Kidney (tissue), 14 donors: ENCODE measurements around the gene ATP10B. TPM values are rescaled to one million over a fixed set of nuclear protein-coding genes. Genes with fewer than 3 reads are reported as not detected.

Experiments used
- DNase-seq, 5 donors: peaks; one replicate each; pipeline ENCODE4 v3.0.0-alpha.2; 2013 to 2020
- FAIRE-seq: peaks from 2 replicates; lab custom pipeline; 2012; peaks lifted over from hg19 to GRCh38; lab: Jason Lieb, UNC
- H3K27ac ChIP-seq, 2 donors: one replicate each; pipeline ENCODE4 v1.7.0; 2013; ENCODE audit warnings: low read depth in 2 of 2, low read length in 2 of 2, inconsistent platforms in 1 of 2
- H3K27me3 ChIP-seq: one replicate; pipeline ENCODE4 v1.7.1; 2013; ENCODE audit warnings: low read length, inconsistent platforms; ENCODE audit not compliant: control insufficient read depth, insufficient read depth
- H3K36me3 ChIP-seq, 3 donors: one replicate each; pipeline versions ENCODE4 v1.7.0 to v1.7.1; 2013; ENCODE audit warnings: low read length in 3 of 3, control low read depth in 1 of 3, inconsistent platforms in 1 of 3; ENCODE audit not compliant: insufficient read depth in 3 of 3, control insufficient read depth in 2 of 3
- H3K4me1 ChIP-seq, 3 donors: one replicate each; pipeline versions ENCODE4 v1.7.0 to v1.7.1; 2013; ENCODE audit warnings: low read length in 3 of 3, inconsistent platforms in 1 of 3, low read depth in 1 of 3; ENCODE audit not compliant: control insufficient read depth in 2 of 3, insufficient read depth in 2 of 3
- H3K4me3 ChIP-seq, 3 donors: one replicate each; pipeline versions ENCODE4 v1.7.0 to v1.8.1; 2013; ENCODE audit warnings: low read length in 3 of 3, control low read depth in 1 of 3, inconsistent platforms in 1 of 3
- H3K9ac ChIP-seq, 3 donors: one replicate each; pipeline versions ENCODE4 v1.7.0 to v1.7.1; 2013; ENCODE audit warnings: low read length in 3 of 3, control low read depth in 1 of 3, inconsistent platforms in 1 of 3
- H3K9me3 ChIP-seq, 3 donors: one replicate each; pipeline versions ENCODE4 v1.7.0 to v1.7.1; 2013; ENCODE audit warnings: low read length in 3 of 3, control low read depth in 1 of 3, inconsistent platforms in 1 of 3; ENCODE audit not compliant: control insufficient read depth in 2 of 3, insufficient read depth in 1 of 3
- intact Hi-C: fragments of 100-400 bp; cut with DNase I; formaldehyde crosslinking; loops from one replicate; pipeline ENCODE4 v1.11.1; 2022
- polyA plus RNA-seq: library from polyadenylated mRNA; stranded (reverse); fragments of 350-450 nt; fragmentation: Illumina TruSeq; extraction: RNeasy Lipid Tissue Mini Kit (QIAGEN cat#74804); gene quantifications from one replicate; pipeline ENCODE4 v1.2.3, GENCODE V29; 2014; ENCODE audit warnings: low read depth, low replicate concordance; ENCODE audit not compliant: insufficient read depth
- total RNA-seq: library from RNA; stranded (reverse); fragmentation: NEBNext Ultra II Directional; extraction: Animal tissue kit (Norgen Biotek cat#: 25700); gene quantifications from one replicate; pipeline ENCODE4 v1.2.1, GENCODE V29; 2021
- TF ChIP-seq, protein P1 (sequence below): IDR thresholded peaks from 3 replicates; pipeline ENCODE4 v1.5.1; 2012; ENCODE audit warnings: mild to moderate bottlenecking, moderate library complexity, borderline replicate concordance; ENCODE audit not compliant: insufficient read depth; ENCODE audit errors: extremely low read depth
- donor health status: control.
- donor health status: control.
- donor health status: control.
- donor health status: control.
- donor health status: control.
- donor health status: DM: yes; HTN: yes; CAD: no.
- donor health status: Normal renal cell carcinoma (clear cell type).

The ATP10B gene
- total and polyA plus RNA-seq, 2 donors from 2014 or later: 1.4 TPM; not detected in 1

DNA sequence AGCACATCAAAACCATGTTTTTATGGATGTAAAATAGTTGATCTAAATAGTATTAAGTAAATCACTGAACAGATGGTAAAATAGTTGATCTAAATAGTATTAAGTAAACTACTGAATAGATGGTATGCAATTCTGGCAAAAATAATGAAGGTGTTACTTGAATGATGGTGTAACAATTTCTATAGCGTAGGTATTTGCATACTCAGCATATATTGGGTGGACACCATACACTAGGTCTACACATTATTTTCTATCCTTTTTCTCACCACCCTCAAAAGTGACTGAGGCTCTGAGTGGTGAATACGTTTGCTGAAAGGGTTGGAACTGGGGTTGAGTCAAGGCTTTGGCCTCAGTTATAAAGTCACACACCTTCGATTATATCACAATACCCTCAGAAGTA lies 81.3 kb downstream of the ATP10B start:
- intact Hi-C loops: no loop called here
- Histone ChIP-seq H3K27me3 (no peaks in the 10 kb centered on the region), H3K4me3 (no peak overlapping the region), H3K9me3 (no peaks in the 10 kb centered on the region), H3K9ac (no peak overlapping the region), H3K36me3 (no peaks in the 10 kb centered on the region), H3K27ac (no peak overlapping the region), H3K4me1 (no peaks in the 10 kb centered on the region)
- FAIRE-seq (no peak), DNase-seq (no peak)
- TF ChIP-seq, protein P1, sequence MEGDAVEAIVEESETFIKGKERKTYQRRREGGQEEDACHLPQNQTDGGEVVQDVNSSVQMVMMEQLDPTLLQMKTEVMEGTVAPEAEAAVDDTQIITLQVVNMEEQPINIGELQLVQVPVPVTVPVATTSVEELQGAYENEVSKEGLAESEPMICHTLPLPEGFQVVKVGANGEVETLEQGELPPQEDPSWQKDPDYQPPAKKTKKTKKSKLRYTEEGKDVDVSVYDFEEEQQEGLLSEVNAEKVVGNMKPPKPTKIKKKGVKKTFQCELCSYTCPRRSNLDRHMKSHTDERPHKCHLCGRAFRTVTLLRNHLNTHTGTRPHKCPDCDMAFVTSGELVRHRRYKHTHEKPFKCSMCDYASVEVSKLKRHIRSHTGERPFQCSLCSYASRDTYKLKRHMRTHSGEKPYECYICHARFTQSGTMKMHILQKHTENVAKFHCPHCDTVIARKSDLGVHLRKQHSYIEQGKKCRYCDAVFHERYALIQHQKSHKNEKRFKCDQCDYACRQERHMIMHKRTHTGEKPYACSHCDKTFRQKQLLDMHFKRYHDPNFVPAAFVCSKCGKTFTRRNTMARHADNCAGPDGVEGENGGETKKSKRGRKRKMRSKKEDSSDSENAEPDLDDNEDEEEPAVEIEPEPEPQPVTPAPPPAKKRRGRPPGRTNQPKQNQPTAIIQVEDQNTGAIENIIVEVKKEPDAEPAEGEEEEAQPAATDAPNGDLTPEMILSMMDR: no peak

DNA sequence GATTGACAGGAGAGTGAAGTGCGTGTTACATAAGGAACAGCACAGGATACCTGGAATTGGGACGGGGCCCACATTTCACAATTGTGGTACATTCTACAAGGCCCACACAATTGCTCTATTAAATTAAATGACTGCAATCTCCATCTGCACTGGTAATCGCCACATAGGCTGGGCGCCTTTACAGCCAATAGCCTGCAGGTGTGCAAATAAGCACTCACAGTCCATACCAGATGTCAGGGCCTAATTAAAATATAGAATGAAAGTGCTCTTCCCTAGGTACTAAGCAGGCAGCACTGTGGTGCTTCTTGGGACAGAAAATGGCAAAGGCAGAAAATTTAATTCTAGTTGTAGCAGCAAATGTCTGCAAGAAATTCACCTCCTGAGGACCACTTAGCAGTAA lies 82.7 kb downstream of the ATP10B start:
- Histone ChIP-seq H3K9ac (no peak overlapping the region), H3K4me1 (no peaks in the 10 kb centered on the region), H3K4me3 (no peak overlapping the region), H3K27ac (no peak overlapping the region), H3K9me3 (no peaks in the 10 kb centered on the region), H3K36me3 (no peaks in the 10 kb centered on the region), H3K27me3 (no peaks in the 10 kb centered on the region)
- TF ChIP-seq, protein P1: no peak
- DNase-seq: no peak
- FAIRE-seq: no peak
- intact Hi-C loops: no loop called here

DNA sequence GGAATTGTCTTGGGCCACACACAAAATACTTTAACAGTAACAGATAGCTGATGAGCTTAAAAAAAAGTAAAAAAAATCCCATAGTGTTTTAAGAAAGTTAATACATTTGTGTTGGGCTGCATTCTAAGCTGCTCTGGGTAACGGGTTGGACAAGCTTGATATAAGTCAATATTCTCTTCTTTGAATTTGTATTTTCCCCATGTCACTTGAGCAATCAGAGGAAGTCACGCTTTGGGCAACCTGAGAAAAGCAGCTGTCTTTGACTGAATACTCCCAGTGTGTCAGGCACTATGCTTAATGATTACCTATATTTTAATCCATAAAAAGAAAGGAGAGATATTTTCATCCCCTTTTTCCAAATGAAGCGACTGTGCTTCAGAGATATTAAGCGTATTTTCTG lies 84.9 kb downstream of the ATP10B start:
- H3K4me1 ChIP-seq: no peaks in the 10 kb centered on the region
- TF ChIP-seq, protein P1: no peak
- H3K9ac ChIP-seq: no peak overlapping the region
- no peak for FAIRE-seq
- no peaks in the 10 kb centered on the region for H3K27me3 ChIP-seq
- H3K9me3 ChIP-seq: no peaks in the 10 kb centered on the region
- no peak for DNase-seq
- intact Hi-C loops: no loop called here
- H3K27ac ChIP-seq: no peak overlapping the region
- no peaks in the 10 kb centered on the region for H3K36me3 ChIP-seq
- no peak overlapping the region for H3K4me3 ChIP-seq

DNA sequence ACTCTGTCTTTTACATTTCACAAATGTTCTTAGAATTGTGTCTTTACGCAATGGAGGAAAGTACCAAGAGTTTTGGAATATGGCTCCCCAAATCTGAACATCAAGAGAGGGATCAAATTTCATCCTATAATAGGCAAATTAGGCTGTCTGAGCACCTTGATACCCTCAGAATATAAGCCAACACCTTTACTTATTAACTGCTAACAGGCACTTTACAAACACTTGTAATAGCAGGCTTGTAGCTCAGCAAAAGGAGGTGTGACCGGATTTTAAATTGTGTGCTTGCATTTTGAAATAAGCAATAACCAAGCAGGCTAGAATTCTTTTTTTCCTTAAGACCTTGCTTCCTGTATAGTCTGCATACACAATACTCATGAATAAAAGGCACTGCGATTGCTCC lies 92.0 kb downstream of the ATP10B start:
- TF ChIP-seq, protein P1: no peak
- no peak overlapping the region for H3K27ac ChIP-seq
- DNase-seq (no peak), FAIRE-seq (no peak)
- no peaks in the 10 kb centered on the region for H3K9me3 ChIP-seq
- no peaks in the 10 kb centered on the region for H3K4me1 ChIP-seq
- no peak overlapping the region for H3K9ac ChIP-seq
- no peaks in the 10 kb centered on the region for H3K36me3 ChIP-seq
- no peak overlapping the region for H3K4me3 ChIP-seq
- intact Hi-C loops: no loop called here
- no peaks in the 10 kb centered on the region for H3K27me3 ChIP-seq
